ENCODE measurements around the gene LAMA4. TPM values are rescaled to one million over a fixed set of nuclear protein-coding genes. Genes with fewer than 3 reads are reported as not detected.

LAMA4 gene
- total and polyA plus RNA-seq, 2 of the 13 experiments (the other 11 are each of a cell fraction or from before 2014, with no cell fraction given), result not detected

GRCh38 chr6:112087136-112087911 is 167.0 kb downstream of the LAMA4 start, which contains the start of the genes FAM229B and TUBE1 (continued):
- peak; percentile 85 for TF ChIP-seq ZNF407 (CRISPR knock-in tag; IDR thresholded peaks at IDR 0.05; ENCODE audit: not compliant biosample characterization)
- no peak for TF ChIP-seq ATAD3A (CRISPR knock-in tag; IDR thresholded peaks at IDR 0.05)
- TF ChIP-seq CCDC6 (CRISPR knock-in tag; IDR thresholded peaks at IDR 0.05), result peak; percentile 87
- no peak for TF ChIP-seq ZNF562 (CRISPR knock-in tag; IDR thresholded peaks at IDR 0.05; ENCODE audit: borderline replicate concordance)
- TF ChIP-seq ZNF766 (CRISPR knock-in tag; IDR thresholded peaks at IDR 0.05; ENCODE audit: borderline replicate concordance), result peak; percentile 84; the same call in 1 of the 2 replicates
